ENCODE data around the gene PTPRF.

- TF ChIP-seq CTCF (IDR thresholded peaks at IDR 0.05) = no peak
- no peak for TF ChIP-seq ZFX (IDR thresholded peaks at IDR 0.05; ENCODE audit: borderline replicate concordance)
Measured at GRCh38 chr1:43548285-43549271, 17.9 kb downstream of the PTPRF start.

All from 22Rv1 (cell line).